ENCODE results near the gene CCDC187.

GRCh38 chr9:136296434-136297015 is 7.4 kb downstream of the CCDC187 start:
- TF ChIP-seq JUN (IDR thresholded peaks at IDR 0.05; ENCODE audit: low read depth, low read length) (no peak), EZH2 (IDR thresholded peaks at IDR 0.05; ENCODE audit: low read depth, low read length, severe bottlenecking) (no peak), ZNF274 (IDR thresholded peaks at IDR 0.05; ENCODE audit: borderline replicate concordance, extremely low read depth, low read length) (no peak)
